IPS-20b (cell line): ENCODE results near the gene TLCD3A.
"Not testable (repeated sequence)": the region's sequence is repeated elsewhere in the genome, so short reads cannot be mapped to it uniquely, and the experiment has no call there.

Source experiments
- H3K27ac ChIP-seq: one replicate; pipeline ENCODE4 v1.5.1; 2013; ENCODE audit warnings: low read length
- H3K27me3 ChIP-seq: 2 replicates; pipeline ENCODE4 v1.6.1; 2013; ENCODE audit warnings: mild to moderate bottlenecking, low read length, inconsistent platforms; ENCODE audit not compliant: insufficient read depth
- H3K36me3 ChIP-seq: 2 replicates; pipeline ENCODE4 v1.6.1; 2013; ENCODE audit warnings: low read depth, mild to moderate bottlenecking, inconsistent platforms, low read length, moderate library complexity; ENCODE audit not compliant: insufficient read depth
- H3K4me1 ChIP-seq: 2 replicates; pipeline ENCODE4 v1.6.1; 2013; ENCODE audit warnings: mild to moderate bottlenecking, control low read depth, inconsistent platforms, low read length, moderate library complexity; ENCODE audit not compliant: insufficient read depth
- H3K4me3 ChIP-seq: 2 replicates; pipeline ENCODE4 v1.5.1; 2013; ENCODE audit warnings: mild to moderate bottlenecking, low read length, inconsistent platforms
- H3K9ac ChIP-seq: 2 replicates; pipeline ENCODE4 v1.6.1; 2013; ENCODE audit warnings: low read depth, mild to moderate bottlenecking, inconsistent platforms, low read length, moderate library complexity
- H3K9me3 ChIP-seq: 2 replicates; pipeline ENCODE4 v1.6.1; 2013; ENCODE audit warnings: mild to moderate bottlenecking, low read depth, low read length, inconsistent platforms; ENCODE audit not compliant: insufficient read depth

The TLCD3A gene

GRCh38 chr17:773467-774312, 41.3 kb downstream of the TLCD3A start:
- H3K27ac ChIP-seq: no peak overlapping the region
- H3K9ac ChIP-seq: no peak overlapping the region
- H3K36me3 ChIP-seq: peaks cover 92% of the 10 kb centered on the region
- no peaks in the 10 kb centered on the region for H3K27me3 ChIP-seq
- no peak overlapping the region for H3K4me3 ChIP-seq
- H3K9me3 ChIP-seq: no peaks in the 10 kb centered on the region
- no peaks in the 10 kb centered on the region for H3K4me1 ChIP-seq

GRCh38 chr17:774313-774584, 41.9 kb downstream of the TLCD3A start:
- H3K9me3 ChIP-seq: no peaks in the 10 kb centered on the region
- no peaks in the 10 kb centered on the region for H3K4me1 ChIP-seq
- H3K27ac ChIP-seq: no peak overlapping the region
- no peaks in the 10 kb centered on the region for H3K27me3 ChIP-seq
- no peak overlapping the region for H3K9ac ChIP-seq
- H3K36me3 ChIP-seq: peaks cover 90% of the 10 kb centered on the region
- H3K4me3 ChIP-seq: no peak overlapping the region

- no peaks in the 10 kb centered on the region for H3K4me1 ChIP-seq
- peaks cover 55% of the 10 kb centered on the region for H3K36me3 ChIP-seq
- H3K4me3 ChIP-seq: no peak overlapping the region
- no peak overlapping the region for H3K27ac ChIP-seq
- H3K9me3 ChIP-seq: no peaks in the 10 kb centered on the region
- H3K27me3 ChIP-seq: no peaks in the 10 kb centered on the region
- H3K9ac ChIP-seq: no peak overlapping the region
Measured at GRCh38 chr17:778096-778495, 45.7 kb downstream of the TLCD3A start.

GRCh38 chr17:781805-782731, 49.7 kb downstream of the TLCD3A start, which contains the start of the genes GLOD4 and MRM3:
GLOD4 (minus strand) TSS chr17:782280; CDS start chr17:782255, 25 bp downstream.
MRM3 (plus strand) TSS chr17:782353; CDS start chr17:782379, 26 bp downstream.
- Histone ChIP-seq H3K4me3 (peak within 1 kb of the TSS; percentile 95), H3K27me3 (no peaks in the 10 kb centered on the region), H3K4me1 (no peaks in the 10 kb centered on the region), H3K27ac (peak within 1 kb of the TSS; percentile 43), H3K9ac (peak within 1 kb of the TSS; percentile 95), H3K9me3 (no peaks in the 10 kb centered on the region), H3K36me3 (peaks cover 47% of the 10 kb centered on the region)

GRCh38 chr17:784143-784542, 51.7 kb downstream of the TLCD3A start:
- Histone ChIP-seq H3K9me3 (no peaks in the 10 kb centered on the region), H3K4me3 (peak overlapping the region; percentile 95; the same call in 1 of the 2 replicates), H3K36me3 (peaks cover 47% of the 10 kb centered on the region), H3K27ac (no peak overlapping the region), H3K4me1 (no peaks in the 10 kb centered on the region), H3K9ac (no peak overlapping the region), H3K27me3 (no peaks in the 10 kb centered on the region)

- peaks cover 60% of the 10 kb centered on the region for H3K36me3 ChIP-seq
- H3K4me1 ChIP-seq, H3K9me3 ChIP-seq, H3K27me3 ChIP-seq, H3K27ac ChIP-seq, H3K9ac ChIP-seq, H3K4me3 ChIP-seq: not testable (repeated sequence)
Measured at GRCh38 chr17:785901-786300, 53.5 kb downstream of the TLCD3A start.

- Histone ChIP-seq H3K4me3 (no peak overlapping the region), H3K36me3 (peaks cover 78% of the 10 kb centered on the region), H3K27me3 (no peaks in the 10 kb centered on the region), H3K9ac (no peak overlapping the region), H3K27ac (no peak overlapping the region), H3K4me1 (no peaks in the 10 kb centered on the region), H3K9me3 (no peaks in the 10 kb centered on the region)
Measured at GRCh38 chr17:787641-788221, 55.3 kb downstream of the TLCD3A start.

GRCh38 chr17:788551-788950, 56.2 kb downstream of the TLCD3A start:
- Histone ChIP-seq H3K36me3 (peaks cover 79% of the 10 kb centered on the region), H3K9me3 (no peaks in the 10 kb centered on the region), H3K27me3 (no peaks in the 10 kb centered on the region), H3K4me1 (no peaks in the 10 kb centered on the region), H3K4me3 (no peak overlapping the region), H3K9ac (no peak overlapping the region), H3K27ac (no peak overlapping the region)

GRCh38 chr17:789160-789840, 56.9 kb downstream of the TLCD3A start:
- Histone ChIP-seq H3K4me3 (no peak overlapping the region), H3K9ac (no peak overlapping the region), H3K27me3 (no peaks in the 10 kb centered on the region), H3K4me1 (no peaks in the 10 kb centered on the region), H3K36me3 (peaks cover 72% of the 10 kb centered on the region), H3K27ac (no peak overlapping the region), H3K9me3 (no peaks in the 10 kb centered on the region)

- peaks cover 63% of the 10 kb centered on the region for H3K36me3 ChIP-seq
Measured at GRCh38 chr17:789931-790873, 57.8 kb downstream of the TLCD3A start.

More at GRCh38 chr17:789931-790873, 57.8 kb downstream of the TLCD3A start:
- H3K4me1 ChIP-seq, H3K9me3 ChIP-seq, H3K27ac ChIP-seq, H3K4me3 ChIP-seq, H3K27me3 ChIP-seq, H3K9ac ChIP-seq: not testable (repeated sequence)
